ENCODE data around the gene CHRM4.

DNA sequence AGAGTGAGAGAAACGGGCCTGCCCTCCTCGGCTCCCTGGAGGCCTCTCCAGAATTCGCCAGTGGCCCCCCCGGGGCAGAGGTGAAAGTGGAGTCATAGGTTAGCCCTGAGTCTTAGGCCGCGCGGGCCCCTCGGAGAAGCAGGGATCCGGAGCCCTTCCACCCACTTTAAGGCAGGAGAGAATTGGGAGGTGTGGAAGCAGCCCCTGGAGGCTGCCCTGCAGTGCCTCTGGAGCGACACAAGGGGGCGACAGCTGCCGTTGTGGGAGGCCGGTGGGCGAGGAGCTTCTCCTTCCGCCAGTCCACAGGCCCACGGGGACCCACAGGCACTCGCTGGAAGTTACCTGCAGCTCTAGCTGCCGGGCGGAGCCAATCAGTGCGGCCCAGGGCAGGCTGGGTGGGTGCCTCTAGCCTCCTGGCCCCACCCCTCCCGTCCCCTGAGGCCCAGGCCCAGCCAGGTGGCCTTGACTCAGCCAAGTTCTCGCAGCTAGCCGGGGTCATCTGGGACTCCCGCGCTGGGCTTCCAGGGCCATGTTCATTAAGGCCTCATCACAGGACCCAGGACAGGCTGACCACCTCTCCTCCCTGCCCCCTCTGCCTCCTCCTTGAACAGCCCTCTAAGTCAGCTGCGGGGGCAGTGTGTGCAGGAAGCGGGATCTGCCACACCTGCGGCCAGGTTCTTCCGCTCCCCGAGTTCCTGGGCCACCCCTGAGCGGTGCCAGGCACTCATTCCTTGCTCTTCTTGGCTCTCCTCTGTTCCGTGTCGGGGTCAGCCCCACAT lies 39.3 kb downstream of the CHRM4 start:
- TF ChIP-seq, protein P1, sequence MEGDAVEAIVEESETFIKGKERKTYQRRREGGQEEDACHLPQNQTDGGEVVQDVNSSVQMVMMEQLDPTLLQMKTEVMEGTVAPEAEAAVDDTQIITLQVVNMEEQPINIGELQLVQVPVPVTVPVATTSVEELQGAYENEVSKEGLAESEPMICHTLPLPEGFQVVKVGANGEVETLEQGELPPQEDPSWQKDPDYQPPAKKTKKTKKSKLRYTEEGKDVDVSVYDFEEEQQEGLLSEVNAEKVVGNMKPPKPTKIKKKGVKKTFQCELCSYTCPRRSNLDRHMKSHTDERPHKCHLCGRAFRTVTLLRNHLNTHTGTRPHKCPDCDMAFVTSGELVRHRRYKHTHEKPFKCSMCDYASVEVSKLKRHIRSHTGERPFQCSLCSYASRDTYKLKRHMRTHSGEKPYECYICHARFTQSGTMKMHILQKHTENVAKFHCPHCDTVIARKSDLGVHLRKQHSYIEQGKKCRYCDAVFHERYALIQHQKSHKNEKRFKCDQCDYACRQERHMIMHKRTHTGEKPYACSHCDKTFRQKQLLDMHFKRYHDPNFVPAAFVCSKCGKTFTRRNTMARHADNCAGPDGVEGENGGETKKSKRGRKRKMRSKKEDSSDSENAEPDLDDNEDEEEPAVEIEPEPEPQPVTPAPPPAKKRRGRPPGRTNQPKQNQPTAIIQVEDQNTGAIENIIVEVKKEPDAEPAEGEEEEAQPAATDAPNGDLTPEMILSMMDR (IDR thresholded peaks at IDR 0.05) = peak; percentile 76 to 92 (median 79)
- TF ChIP-seq POLR2A (IDR thresholded peaks at IDR 0.05) = no peak
- TF ChIP-seq POLR2AphosphoS5 (IDR thresholded peaks at IDR 0.05) = peak in 2 of 3 donors; percentile 17 to 51

Data from breast epithelium (tissue), 3 donors.